HG02571 (cell line): ENCODE results near the gene SLC2A1.

Experiments
- ATAC-seq: cut with Tn5 transposase; IDR thresholded peaks from one replicate; pipeline ENCODE4 v1.9.1; 2021; ENCODE audit warnings: mild to moderate bottlenecking, moderate library complexity; ENCODE audit not compliant: unreplicated experiment

SLC2A1 gene

DNA sequence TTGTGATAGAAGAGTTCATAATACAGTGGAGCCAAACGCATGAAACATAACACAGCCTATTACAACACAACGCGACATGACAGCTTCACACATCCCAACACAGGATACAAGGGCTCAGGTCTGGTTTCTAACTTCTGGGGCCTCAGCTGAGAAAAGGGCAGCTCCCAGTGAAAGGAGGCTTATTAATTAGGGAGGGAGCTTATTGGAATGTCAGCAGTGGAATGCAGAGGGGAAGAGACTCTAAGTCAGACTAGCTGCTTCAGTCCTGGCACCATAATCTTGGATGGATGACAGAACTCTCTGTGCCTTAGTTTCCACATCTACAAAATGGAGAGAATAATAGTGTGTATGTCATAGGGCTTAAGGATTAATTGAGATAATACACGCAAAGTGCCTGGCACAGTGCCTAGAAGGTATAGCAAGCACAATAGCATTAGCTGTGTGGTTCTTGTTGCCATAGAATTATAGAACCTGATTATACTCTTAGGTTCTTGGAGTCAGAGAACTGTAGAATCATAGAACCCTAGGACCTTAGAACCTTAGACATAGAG, 22.7 kb upstream of the SLC2A1 start:
- ATAC-seq: no peak

GRCh38 chr1:42979896-42980800, 21.5 kb upstream of the SLC2A1 start:
- ATAC-seq: no peak

DNA sequence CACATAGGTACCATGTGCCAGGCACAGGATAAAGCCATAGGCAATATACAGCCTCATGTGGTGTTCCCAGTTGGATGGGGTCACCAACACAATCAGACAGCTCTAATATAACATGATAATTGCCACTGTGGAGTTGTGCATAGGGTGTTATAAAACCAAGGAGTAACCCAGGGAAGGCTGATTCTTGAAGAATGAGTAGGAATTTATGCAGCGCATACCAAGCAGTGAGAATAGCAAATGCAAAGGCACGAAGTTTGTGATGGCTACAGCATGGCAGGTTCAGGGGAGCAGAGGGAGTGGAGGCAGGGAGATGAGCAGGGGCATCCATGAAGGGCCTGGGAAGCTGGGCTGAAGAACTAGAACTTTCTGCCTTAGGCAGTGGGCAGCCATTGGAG, 20.4 kb upstream of the SLC2A1 start:
- ATAC-seq: no peak

DNA sequence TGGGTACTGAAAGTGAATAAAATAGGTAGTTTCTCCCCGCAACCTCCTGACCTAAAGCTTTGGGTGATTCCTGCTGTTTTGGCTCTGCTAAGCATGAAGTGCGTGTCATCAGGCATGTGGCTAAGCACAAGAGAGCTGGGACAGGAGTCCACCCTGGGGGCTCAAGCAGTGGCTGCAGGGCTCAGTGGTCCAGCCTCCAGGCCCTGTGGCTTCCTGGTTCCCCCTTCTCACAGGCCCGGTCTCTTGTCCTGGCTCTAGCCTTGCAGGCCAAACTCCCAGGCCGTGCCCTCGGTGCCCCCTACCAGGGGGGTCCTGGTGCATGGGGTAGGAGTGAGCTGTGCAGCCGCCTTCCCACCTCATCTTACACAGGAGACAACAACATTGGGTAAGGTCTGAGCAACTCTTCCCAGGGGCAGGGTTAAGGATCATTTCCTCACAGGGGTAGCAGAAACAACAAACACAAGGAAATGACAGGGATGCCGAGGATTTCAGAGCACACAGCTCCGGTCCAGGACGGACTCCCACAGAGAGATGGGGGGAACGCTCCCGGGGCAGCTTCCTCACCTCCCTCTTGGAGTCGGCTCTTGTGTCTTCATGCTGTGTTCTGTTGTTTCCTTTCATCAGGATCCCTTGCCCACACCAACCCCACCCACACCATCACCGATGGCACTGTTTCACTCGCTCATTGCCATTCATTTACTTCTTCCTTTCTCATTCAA, 19.8 kb upstream of the SLC2A1 start:
- no peak for ATAC-seq

GRCh38 chr1:42977653-42978052, 19.0 kb upstream of the SLC2A1 start:
- no peak for ATAC-seq

DNA sequence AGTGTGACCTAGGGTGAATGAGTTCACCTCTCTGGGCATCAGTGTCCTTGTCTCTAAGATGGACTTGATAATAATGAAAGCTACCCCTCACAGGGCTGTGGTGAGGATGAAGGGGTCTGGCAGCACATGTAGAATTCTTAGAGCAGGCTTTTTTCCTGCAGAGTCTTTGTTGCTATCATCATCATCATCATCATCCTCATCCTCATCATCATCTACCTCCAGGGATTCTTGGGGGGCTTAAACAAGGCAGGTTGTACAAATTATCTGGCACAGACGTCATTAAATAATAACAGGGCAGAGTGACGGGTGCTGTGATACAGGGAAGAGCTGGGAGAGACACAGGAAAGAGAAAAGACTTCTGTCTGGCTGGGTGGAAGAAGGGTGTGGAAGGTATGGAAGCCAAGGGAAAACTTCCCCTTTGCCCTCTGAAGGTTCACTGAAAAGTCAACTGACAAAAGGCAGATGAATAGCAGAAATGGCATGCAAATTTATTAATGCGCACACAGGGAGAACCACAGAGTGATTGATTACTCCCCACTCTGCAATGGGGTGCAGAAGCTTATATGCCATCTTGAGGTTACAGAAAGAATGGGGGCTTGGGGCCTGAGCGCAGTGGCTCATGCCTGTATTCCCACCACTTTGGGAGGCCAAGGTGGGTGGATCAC, 17.0 kb upstream of the SLC2A1 start:
- no peak for ATAC-seq

DNA sequence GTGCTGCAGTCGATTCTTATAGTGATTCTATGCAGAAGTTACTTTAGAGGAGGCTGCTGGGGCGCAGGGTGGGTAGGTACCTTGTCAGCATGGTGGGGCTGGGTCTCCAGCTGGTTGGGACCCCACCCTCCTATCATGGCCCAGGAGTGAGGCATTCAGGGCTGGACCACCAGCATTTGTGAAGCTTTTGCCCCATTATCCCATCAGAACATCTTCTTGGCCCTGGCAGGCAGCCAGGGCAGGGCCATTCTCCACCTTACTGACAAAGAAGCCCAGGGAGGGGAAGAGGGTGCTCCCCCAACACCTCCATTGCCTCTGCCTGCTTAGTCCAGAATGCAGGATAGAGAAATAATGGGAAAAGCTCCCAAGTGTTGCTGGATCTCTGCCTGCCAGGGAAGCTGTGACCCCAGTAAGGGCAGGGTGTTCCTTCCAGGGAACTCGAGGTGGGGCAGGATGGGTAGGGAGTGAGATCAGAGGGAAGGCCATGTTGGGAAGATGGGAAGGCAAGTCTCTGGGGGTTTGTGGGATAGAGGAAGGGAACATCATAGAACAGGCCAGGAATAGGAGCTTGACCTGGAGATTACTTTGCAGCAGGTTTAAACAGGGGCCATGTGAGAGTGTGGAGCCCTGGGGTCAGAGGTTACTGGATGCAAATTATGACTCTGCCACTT, 16.2 kb upstream of the SLC2A1 start:
- ATAC-seq: no peak

- no peak for ATAC-seq
Observed at GRCh38 chr1:42973799-42974198, 15.1 kb upstream of the SLC2A1 start.

GRCh38 chr1:42973286-42973685, 14.6 kb upstream of the SLC2A1 start:
- ATAC-seq: no peak

DNA sequence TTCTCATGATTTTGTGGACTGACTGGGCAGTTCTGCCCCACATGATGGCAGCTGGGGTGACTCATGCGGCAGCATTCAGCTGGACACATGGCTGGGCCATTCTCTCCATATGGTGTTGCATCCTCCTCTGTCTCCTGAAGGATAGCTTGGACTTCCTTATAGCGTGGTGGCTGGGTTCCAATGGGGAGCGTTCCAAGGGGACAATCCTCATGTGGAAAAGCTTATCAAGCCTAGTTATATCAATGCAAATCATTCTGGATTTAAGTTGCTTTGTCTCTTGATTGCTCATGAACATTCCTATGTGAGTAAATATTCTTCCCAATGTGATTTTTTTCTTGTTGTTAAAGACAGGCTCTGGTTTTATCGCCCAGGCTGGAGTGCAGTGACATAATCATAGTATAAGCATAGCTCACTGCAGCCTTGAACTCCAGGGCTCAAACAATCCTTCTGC, 13.2 kb upstream of the SLC2A1 start:
- ATAC-seq: no peak

- no peak for ATAC-seq
Observed at GRCh38 chr1:42970143-42970542, 11.5 kb upstream of the SLC2A1 start.

DNA sequence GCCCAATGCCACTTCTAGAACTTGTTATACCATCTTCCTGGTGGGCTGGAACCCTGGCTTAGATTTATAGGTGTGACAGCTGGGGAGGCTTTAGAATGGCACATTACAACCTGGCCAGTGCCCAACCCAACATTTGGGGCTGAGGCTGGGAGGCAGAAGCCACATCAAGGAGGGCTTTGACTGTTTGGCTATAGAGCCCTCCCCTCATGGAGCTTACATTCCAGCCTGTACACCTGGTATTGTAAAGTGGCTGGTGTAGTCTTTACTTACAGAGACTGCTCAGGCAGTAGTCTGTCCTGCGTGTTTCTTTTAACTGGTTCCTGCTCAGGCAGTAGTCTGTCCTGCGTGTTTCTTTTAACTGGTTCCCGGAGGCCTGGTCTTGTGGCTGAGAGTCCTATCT, 10.0 kb upstream of the SLC2A1 start:
- ATAC-seq: no peak

- ATAC-seq: no peak
Observed at GRCh38 chr1:42966688-42967612, 8.3 kb upstream of the SLC2A1 start.

GRCh38 chr1:42965378-42965777, 6.7 kb upstream of the SLC2A1 start:
- no peak for ATAC-seq

DNA sequence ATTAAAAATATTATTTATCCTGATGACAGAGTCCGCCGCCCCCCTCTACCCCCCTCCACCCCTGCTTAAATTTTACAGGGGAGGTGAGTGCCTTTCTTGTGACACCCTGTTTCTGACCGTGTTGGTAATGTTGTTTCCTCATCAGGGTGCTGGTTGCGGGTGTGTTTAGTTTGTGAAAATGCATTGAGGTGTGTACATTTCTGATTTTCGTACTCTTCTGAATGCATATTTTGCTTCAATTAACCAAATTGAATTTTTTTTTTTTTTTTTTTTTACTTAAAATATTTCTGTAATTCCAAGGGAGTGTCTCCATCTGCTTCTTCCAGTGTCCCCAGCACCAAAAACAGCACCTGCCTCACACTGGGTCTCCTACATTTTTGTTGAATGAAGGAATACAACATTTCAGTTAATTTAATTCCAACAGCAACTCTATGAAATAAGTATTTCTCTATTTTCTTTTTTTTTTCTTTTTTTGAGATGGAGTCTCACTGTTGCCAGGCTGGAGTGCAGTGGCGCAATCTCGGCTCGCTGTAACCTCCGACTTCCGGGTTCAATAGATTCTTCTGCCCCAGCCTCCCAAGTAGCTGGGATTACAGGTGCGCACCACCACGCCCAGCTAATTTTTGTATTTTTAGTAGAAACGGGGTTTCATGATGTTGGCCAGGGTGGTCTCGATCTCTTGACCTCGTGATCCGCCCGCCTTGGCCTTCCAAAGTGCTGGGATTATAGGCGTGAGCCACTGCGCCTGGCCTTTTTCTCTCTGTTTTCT, 5.6 kb upstream of the SLC2A1 start:
- no peak for ATAC-seq

DNA sequence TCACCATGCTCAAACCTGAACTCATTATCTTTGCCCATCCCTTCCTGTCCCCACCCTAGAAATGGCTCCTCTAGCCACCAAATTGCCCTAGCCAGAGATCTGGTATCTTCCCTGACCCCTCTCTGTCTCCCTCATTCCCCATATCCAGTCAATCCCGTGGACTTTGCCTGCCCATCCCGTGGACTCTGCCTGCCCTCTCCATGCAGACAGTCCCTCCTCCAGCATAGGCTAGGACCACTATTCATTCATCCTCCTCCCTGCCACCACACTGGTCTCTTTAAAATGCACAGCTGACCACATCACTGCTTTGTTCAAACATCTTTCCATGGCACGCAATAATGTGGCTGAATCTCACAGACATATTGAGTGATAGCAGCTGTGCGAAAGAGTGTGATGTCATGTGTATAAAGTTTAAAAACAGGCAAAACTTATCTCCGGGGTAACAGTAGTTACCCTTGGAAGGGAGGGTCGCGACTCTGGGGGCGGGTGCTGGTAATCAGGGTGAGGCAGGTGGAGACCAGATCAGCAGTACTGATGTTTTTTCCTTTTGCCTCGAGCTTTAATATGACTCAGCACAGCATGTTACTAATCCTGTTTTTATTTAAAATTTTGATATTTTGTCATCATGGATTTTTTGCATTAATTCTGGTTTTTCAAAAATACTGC, 4.8 kb upstream of the SLC2A1 start:
- ATAC-seq: no peak

DNA sequence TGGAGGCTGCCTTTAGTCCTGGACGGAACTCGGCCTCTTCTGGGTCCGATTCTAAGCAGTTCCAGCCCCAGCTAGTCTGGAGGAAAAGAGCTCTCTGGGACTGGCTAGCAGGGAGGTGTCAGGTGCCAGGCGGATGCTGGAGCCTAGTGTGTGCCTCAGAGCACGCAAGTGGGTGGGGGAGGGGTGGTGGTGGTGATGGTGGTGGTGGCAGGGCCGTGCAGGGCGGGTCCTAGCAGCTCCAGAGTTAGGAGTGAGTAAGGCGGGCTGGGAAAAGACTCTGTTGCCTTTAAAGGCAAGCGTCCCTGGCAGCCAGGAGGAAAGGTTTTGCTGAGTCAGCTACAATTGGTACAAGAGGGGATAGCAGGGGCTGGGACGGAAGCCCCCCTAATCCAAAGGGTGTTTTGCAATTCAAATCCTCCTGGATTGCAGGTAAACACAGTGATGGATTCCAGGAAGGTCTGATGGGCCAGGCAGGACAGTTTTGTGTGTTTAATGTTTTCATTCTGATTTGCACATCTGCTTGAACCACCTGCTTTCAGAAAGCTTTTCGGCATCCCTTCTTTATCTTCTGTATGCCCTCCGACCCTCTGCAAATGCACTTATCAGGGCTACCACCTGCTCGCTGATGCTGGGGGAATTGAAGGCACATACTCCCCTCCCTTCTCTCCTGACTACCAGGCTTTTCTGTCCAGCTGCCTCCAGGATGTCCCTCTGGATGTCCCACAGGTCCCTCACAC, 4.1 kb upstream of the SLC2A1 start:
- no peak for ATAC-seq
